Prostate gland (tissue), 2 donors: ENCODE results near the gene KCNN1. TPM values are rescaled to one million over a fixed set of nuclear protein-coding genes. Genes with fewer than 3 reads are reported as not detected.
A peak's percentile ranks its signal among the peaks of the same experiment; 100 is the strongest.

Experiments used
- DNase-seq: peaks from one replicate; pipeline ENCODE4 v3.0.0-alpha.2; 2019; ENCODE audit warnings: low spot score
- H3K27ac ChIP-seq, 2 donors: fragments of 200-600 bp; sonication (generic); 2 replicates each; pipeline ENCODE4 v1.5.1; 2017 to 2019
- H3K27me3 ChIP-seq: fragments of 200-600 bp; sonication (generic); replicated peaks from 2 replicates; pipeline ENCODE4 v1.5.1; 2019; ENCODE audit not compliant: insufficient read depth
- H3K36me3 ChIP-seq, 2 donors: fragments of 200-600 bp; sonication (generic); 1 replicate in 1 of 2; 2 replicates in 1 of 2; pipeline versions ENCODE4 v1.5.1 to v1.8.1; 2017 to 2019
- H3K4me1 ChIP-seq: fragments of 200-600 bp; sonication (generic); replicated peaks from 2 replicates; pipeline ENCODE4 v1.5.1; 2019
- H3K4me3 ChIP-seq, 2 donors: fragments of 200-600 bp; sonication (generic); 2 replicates each; pipeline ENCODE4 v1.5.1; 2017 to 2019
- H3K9me3 ChIP-seq: fragments of 200-600 bp; sonication (generic); 2 replicates; pipeline ENCODE4 v1.5.1; 2017
- CTCF ChIP-seq, 4 experiments: fragments of 200-600 bp in 2 of 4; fragments of 450-650 bp in 2 of 4; sonication (generic) in 2 of 4; IDR thresholded peaks; 1 replicate in 3 of 4; 2 replicates in 1 of 4; pipeline ENCODE4 v1.5.1; 2016 to 2019; ENCODE audit warnings: antibody characterized with exemption in 4 of 4, mild to moderate bottlenecking in 2 of 4, moderate library complexity in 2 of 4
- POLR2A ChIP-seq: fragments of 450-650 bp; IDR thresholded peaks from one replicate; pipeline ENCODE4 v1.6.1; 2016; ENCODE audit warnings: antibody characterized with exemption, mild to moderate bottlenecking
- POLR2AphosphoS5 ChIP-seq: sonication (generic); formaldehyde crosslinking; IDR thresholded peaks from one replicate; pipeline ENCODE4 v1.6.1; 2017; ENCODE audit warnings: antibody characterized with exemption
- WGBS: methylation state at CpG from one replicate; pipeline ENCODE4 v1.1.5; 2018; 5-methylcytosine and 5-hydroxymethylcytosine counted together
- intact Hi-C: fragments of 100-400 bp; cut with DNase I; formaldehyde crosslinking; loops from one replicate; pipeline ENCODE4 v1.14.2; 2022
- total RNA-seq, 2 donors: library from RNA; depleted of rRNA; stranded (reverse); fragments of >200 nt; gene quantifications; one replicate each; pipeline ENCODE4 v1.1.0, GENCODE V29; 2016

The KCNN1 gene
- total RNA-seq, 2 donors from 2014 or later: 0.36 to 5.6 TPM

GRCh38 chr19:17947815-17948513 is 18.9 kb upstream of the KCNN1 start:
- H3K4me3 ChIP-seq: peak overlapping the region; percentile 74
- H3K9me3 ChIP-seq: no peaks in the 10 kb centered on the region
- H3K4me1 ChIP-seq: no peaks in the 10 kb centered on the region
- peak overlapping the region; percentile 38 to 59 for H3K27ac ChIP-seq
- peaks cover 15% of the 10 kb centered on the region for H3K27me3 ChIP-seq
- WGBS: under 1% methylated on average over 56 of the region's 92 CpGs
- DNase-seq: peak; percentile 87
- TF ChIP-seq POLR2AphosphoS5 (peak; percentile 58), CTCF (IDR thresholded peaks at IDR 0.05) (no peak), POLR2A (no peak)
- no peaks in the 10 kb centered on the region for H3K36me3 ChIP-seq
- intact Hi-C loops: loop anchor here (10.0 kb wide), 1 partner anchor 107 kb away; no protein-coding TSS in a partner anchor

GRCh38 chr19:17948514-17948900 is 18.4 kb upstream of the KCNN1 start:
- Histone ChIP-seq H3K4me3 (peak overlapping the region; percentile 74), H3K27me3 (peaks cover 18% of the 10 kb centered on the region), H3K36me3 (no peaks in the 10 kb centered on the region), H3K27ac (no peak overlapping the region), H3K4me1 (no peaks in the 10 kb centered on the region), H3K9me3 (no peaks in the 10 kb centered on the region)
- no peak for TF ChIP-seq CTCF (IDR thresholded peaks at IDR 0.05)
- TF ChIP-seq POLR2AphosphoS5: no peak
- TF ChIP-seq POLR2A: no peak
- 1% methylated on average over 15 of the region's 16 CpGs for WGBS
- intact Hi-C loops: loop anchor here (10.0 kb wide), 1 partner anchor 106 kb away; no protein-coding TSS in a partner anchor
- DNase-seq: no peak

GRCh38 chr19:17948931-17949930 is 17.7 kb upstream of the KCNN1 start:
- Histone ChIP-seq H3K36me3 (no peaks in the 10 kb centered on the region), H3K4me3 (no peak overlapping the region), H3K9me3 (no peaks in the 10 kb centered on the region), H3K27ac (no peak overlapping the region), H3K27me3 (peaks cover 18% of the 10 kb centered on the region), H3K4me1 (no peaks in the 10 kb centered on the region)
- intact Hi-C loops: loop anchor here (10.0 kb wide), 1 partner anchor 106 kb away; no protein-coding TSS in a partner anchor
- DNase-seq: no peak
- no peak for TF ChIP-seq POLR2A
- no peak for TF ChIP-seq POLR2AphosphoS5
- no peak for TF ChIP-seq CTCF (IDR thresholded peaks at IDR 0.05)
- 37% methylated on average over 49 of the region's 49 CpGs for WGBS

GRCh38 chr19:17949956-17950309 is 17.0 kb upstream of the KCNN1 start:
- no peak for DNase-seq
- no peak overlapping the region for H3K4me3 ChIP-seq
- TF ChIP-seq CTCF (IDR thresholded peaks at IDR 0.05) (no peak), POLR2AphosphoS5 (no peak), POLR2A (no peak)
- H3K27me3 ChIP-seq: peaks cover 18% of the 10 kb centered on the region
- whole genome bisulfite sequencing: 22% methylated on average over 11 of the region's 11 CpGs
- no peaks in the 10 kb centered on the region for H3K36me3 ChIP-seq
- intact Hi-C loops: loop anchor here (10.0 kb wide), 1 partner anchor 105 kb away; no protein-coding TSS in a partner anchor
- H3K27ac ChIP-seq: no peak overlapping the region
- no peaks in the 10 kb centered on the region for H3K9me3 ChIP-seq
- no peaks in the 10 kb centered on the region for H3K4me1 ChIP-seq
